Mammary epithelial cell (primary cell): ENCODE results near the gene GPBP1.

Experiments used
- EZH2 ChIP-seq: IDR thresholded peaks from 2 replicates; pipeline ENCODE4 v1.6.1; 2012; ENCODE audit warnings: low read length, inconsistent platforms, borderline replicate concordance
- TF ChIP-seq, protein P1 (sequence below), 2 donors: IDR thresholded peaks in 1 of 2; conservative IDR thresholded peaks in 1 of 2; 2 replicates each; pipeline ENCODE4 v1.5.1; 2011 to 2012; ENCODE audit warnings: inconsistent platforms in 2 of 2, low read length in 2 of 2, mild to moderate bottlenecking in 2 of 2, control low read depth in 1 of 2, low read depth in 1 of 2; ENCODE audit not compliant: insufficient read depth in 1 of 2; ENCODE audit errors: extremely low read depth in 1 of 2

DNA sequence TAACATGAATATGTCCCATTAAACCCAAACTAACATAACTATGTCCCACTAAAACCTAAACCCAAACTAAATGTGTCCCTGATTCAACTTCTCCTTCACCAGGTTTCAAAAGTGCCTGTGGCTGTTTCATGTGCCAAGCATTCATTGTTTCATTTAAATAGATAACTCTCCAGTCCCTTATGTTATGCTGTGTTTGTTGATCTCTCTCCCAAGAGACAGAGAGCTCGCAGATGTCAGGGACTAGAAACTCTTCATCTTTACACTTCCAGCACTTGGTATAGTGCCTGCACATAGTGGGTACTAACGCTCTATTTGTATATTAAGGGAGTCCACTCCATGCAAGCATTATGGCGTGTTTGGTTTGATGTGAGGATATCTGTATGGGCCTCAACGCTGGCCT lies 118.0 kb downstream of the GPBP1 start:
- TF ChIP-seq, protein P1, sequence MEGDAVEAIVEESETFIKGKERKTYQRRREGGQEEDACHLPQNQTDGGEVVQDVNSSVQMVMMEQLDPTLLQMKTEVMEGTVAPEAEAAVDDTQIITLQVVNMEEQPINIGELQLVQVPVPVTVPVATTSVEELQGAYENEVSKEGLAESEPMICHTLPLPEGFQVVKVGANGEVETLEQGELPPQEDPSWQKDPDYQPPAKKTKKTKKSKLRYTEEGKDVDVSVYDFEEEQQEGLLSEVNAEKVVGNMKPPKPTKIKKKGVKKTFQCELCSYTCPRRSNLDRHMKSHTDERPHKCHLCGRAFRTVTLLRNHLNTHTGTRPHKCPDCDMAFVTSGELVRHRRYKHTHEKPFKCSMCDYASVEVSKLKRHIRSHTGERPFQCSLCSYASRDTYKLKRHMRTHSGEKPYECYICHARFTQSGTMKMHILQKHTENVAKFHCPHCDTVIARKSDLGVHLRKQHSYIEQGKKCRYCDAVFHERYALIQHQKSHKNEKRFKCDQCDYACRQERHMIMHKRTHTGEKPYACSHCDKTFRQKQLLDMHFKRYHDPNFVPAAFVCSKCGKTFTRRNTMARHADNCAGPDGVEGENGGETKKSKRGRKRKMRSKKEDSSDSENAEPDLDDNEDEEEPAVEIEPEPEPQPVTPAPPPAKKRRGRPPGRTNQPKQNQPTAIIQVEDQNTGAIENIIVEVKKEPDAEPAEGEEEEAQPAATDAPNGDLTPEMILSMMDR (conservative IDR thresholded peaks at IDR 0.05 in 1 of 2, IDR thresholded peaks at IDR 0.05 in 1 of 2; ENCODE audit: extremely low read depth in 1 of 2, insufficient read depth in 1 of 2, low read depth in 1 of 2, low read length in 2 of 2), result no peak
- no peak for TF ChIP-seq EZH2
